Activated B cell treated with CpG ODN at 0.5 μM for 24 hours (primary cell): Measurements from ENCODE around the gene TRIP10. TPM values are rescaled to one million over a fixed set of nuclear protein-coding genes. Genes with fewer than 3 reads are reported as not detected.
A peak's percentile ranks its signal among the peaks of the same experiment; 100 is the strongest.

Source experiments
- ATAC-seq: fragments of 200-7000 bp; cut with Tn5 transposase; one replicate; pipeline ENCODE4 v1.10.0; 2021; ENCODE audit warnings: low read depth, mild to moderate bottlenecking, moderate library complexity
- CTCF ChIA-PET: fragments of 350-600 bp; sonication (Branson Sonifier 250); formaldehyde crosslinking; loops from one replicate; lab custom pipeline; 2021; ENCODE audit warnings: antibody characterized with exemption; lab: Charles Lee
- POLR2A ChIA-PET: fragments of 350-600 bp; sonication (Branson Sonifier 250); formaldehyde crosslinking; loops from one replicate; lab custom pipeline; 2021; ENCODE audit warnings: antibody characterized with exemption; lab: Charles Lee
- DNase-seq: peaks from one replicate; pipeline ENCODE4 v3.0.0; 2022
- H3K27ac Mint-ChIP-seq: one replicate; pipeline ENCODE4 v1.8.0; 2020; ENCODE audit warnings: mixed read lengths
- H3K27me3 Mint-ChIP-seq: one replicate; pipeline ENCODE4 v1.8.0; 2021; ENCODE audit warnings: mixed read lengths
- H3K36me3 Mint-ChIP-seq: one replicate; pipeline ENCODE4 v1.8.0; 2021; ENCODE audit warnings: low read depth, mixed read lengths
- H3K4me1 Mint-ChIP-seq: one replicate; pipeline ENCODE4 v1.8.0; 2021; ENCODE audit warnings: mixed read lengths
- H3K4me3 Mint-ChIP-seq: one replicate; pipeline ENCODE4 v1.8.0; 2020; ENCODE audit warnings: mild to moderate bottlenecking, mixed read lengths
- H3K9me3 Mint-ChIP-seq: one replicate; pipeline ENCODE4 v1.8.0; 2020; ENCODE audit warnings: mixed read lengths
- CTCF ChIP-seq: fragments of 200-600 bp; IDR thresholded peaks from one replicate; pipeline ENCODE4 v1.8.0; 2022; ENCODE audit warnings: antibody characterized with exemption, mild to moderate bottlenecking
- intact Hi-C: fragments of 100-400 bp; cut with micrococcal nuclease; formaldehyde crosslinking; loops from one replicate; pipeline ENCODE4 v1.15.1; 2024
- total RNA-seq: library from RNA; stranded (reverse); gene quantifications from 2 replicates; pipeline ENCODE4 v1.2.3, GENCODE V29; 2022

Gene TRIP10
- total RNA-seq, 1 donor from 2014 or later, result 101 TPM

GRCh38 chr19:6725513-6726231 is 13.8 kb upstream of the TRIP10 start:
- ChIA-PET CTCF (interaction anchor here (1.1 kb wide), 1 partner anchor 12 kb away, joined by 3 read pairs; the partner anchor contains the start of gene GPR108), POLR2A (no interaction called here)
- Mint-ChIP-seq H3K27me3 (no peaks in the 10 kb centered on the region), H3K27ac (peak overlapping the region; percentile 53), H3K9me3 (no peaks in the 10 kb centered on the region), H3K36me3 (peaks cover 9% of the 10 kb centered on the region), H3K4me3 (no peak overlapping the region), H3K4me1 (peaks cover 67% of the 10 kb centered on the region)
- ATAC-seq (no peak), DNase-seq (no peak)
- intact Hi-C loops, result no loop called here
- TF ChIP-seq CTCF, result no peak

GRCh38 chr19:6728346-6728745 is 11.1 kb upstream of the TRIP10 start:
- H3K9me3 Mint-ChIP-seq, result no peaks in the 10 kb centered on the region

GRCh38 chr19:6729573-6730152 is 9.8 kb upstream of the TRIP10 start:
- intact Hi-C loops, result no loop called here

More at GRCh38 chr19:6728346-6728745, 11.1 kb upstream of the TRIP10 start:
- POLR2A ChIA-PET, result interaction anchor here (0.6 to 1.8 kb wide), 6 partner anchors 8 to 212 kb away, joined by 3 to 10 read pairs (median 6); partner anchors contain the start of genes GPR108 and VAV1
- Mint-ChIP-seq H3K27ac (peak overlapping the region; percentile 69), H3K27me3 (no peaks in the 10 kb centered on the region), H3K36me3 (peaks cover 22% of the 10 kb centered on the region), H3K4me1 (peaks cover 42% of the 10 kb centered on the region), H3K4me3 (peak overlapping the region; percentile 2)
- TF ChIP-seq CTCF, result no peak
- DNase-seq (no peak), ATAC-seq (peak; percentile 63)
- CTCF ChIA-PET, result interaction anchor here (0.9 kb wide), 1 partner anchor 135 kb away, joined by 5 read pairs; no protein-coding TSS in a partner anchor
- intact Hi-C loops, result no loop called here

GRCh38 chr19:6730153-6730804 is 9.2 kb upstream of the TRIP10 start:
- H3K4me3 Mint-ChIP-seq, result no peak overlapping the region
- no peak for DNase-seq
- no peak overlapping the region for H3K27ac Mint-ChIP-seq
- no peak for ATAC-seq
- ChIA-PET POLR2A (no interaction called here), CTCF (no interaction called here)
- no peak for TF ChIP-seq CTCF
- H3K9me3 Mint-ChIP-seq, result no peaks in the 10 kb centered on the region
- intact Hi-C loops, result no loop called here
- peaks cover 25% of the 10 kb centered on the region for H3K4me1 Mint-ChIP-seq
- peaks cover 34% of the 10 kb centered on the region for H3K36me3 Mint-ChIP-seq
- no peaks in the 10 kb centered on the region for H3K27me3 Mint-ChIP-seq

More at GRCh38 chr19:6729573-6730152, 9.8 kb upstream of the TRIP10 start:
- POLR2A ChIA-PET, result interaction anchor here (0.6 to 1.8 kb wide), 2 partner anchors 8 to 161 kb away, joined by 3 to 7 read pairs; partner anchors contain the start of gene GPR108
- Mint-ChIP-seq H3K4me3 (no peak overlapping the region), H3K9me3 (no peaks in the 10 kb centered on the region), H3K4me1 (peaks cover 28% of the 10 kb centered on the region), H3K36me3 (peaks cover 34% of the 10 kb centered on the region), H3K27me3 (no peaks in the 10 kb centered on the region), H3K27ac (no peak overlapping the region)
- ATAC-seq (no peak), DNase-seq (no peak)
- CTCF ChIA-PET, result no interaction called here
- TF ChIP-seq CTCF, result no peak
